ENCODE results near the gene CLDN11.

The CLDN11 gene

DNA sequence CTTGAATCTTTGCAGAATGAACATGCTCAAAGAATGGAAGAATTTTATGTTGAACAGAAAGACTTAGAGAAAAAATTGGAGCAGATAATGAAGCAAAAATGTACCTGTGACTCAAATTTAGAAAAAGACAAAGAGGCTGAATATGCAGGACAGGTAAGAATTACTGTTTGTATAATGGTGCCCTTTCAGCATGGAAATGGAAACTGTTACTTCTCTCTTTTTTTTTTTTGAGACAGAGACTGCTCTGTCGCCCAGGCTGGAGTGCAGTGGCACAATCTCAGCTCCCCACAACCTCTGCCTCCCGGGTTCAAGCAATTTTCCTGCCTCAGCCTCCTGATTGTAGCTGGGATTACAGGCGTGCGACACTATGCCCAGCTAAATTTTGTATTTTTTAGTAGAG lies 27.6 kb upstream of the CLDN11 start:
- no peak overlapping the region for H3K4me3 ChIP-seq (ENCODE audit: low read length)
- DNase-seq (ENCODE audit: low read depth): no peak

DNA sequence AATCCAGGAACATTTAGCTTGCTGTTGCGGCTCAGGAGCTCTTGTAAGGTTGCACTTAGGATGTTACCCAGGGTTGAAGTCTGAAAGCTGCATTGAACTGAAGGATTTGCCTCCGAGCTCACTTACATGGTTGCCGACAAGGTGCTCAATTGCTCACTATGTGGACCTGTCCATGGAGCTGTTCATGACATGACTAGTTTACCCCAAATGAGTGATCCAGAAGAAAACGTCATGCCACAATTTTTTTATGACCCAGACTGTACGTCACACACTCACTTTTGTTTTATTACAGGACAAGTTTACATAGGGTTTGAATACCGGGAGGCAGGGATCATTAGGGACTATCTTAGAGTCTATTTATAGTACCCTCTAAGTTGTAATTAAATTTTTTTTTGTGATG lies 21.0 kb upstream of the CLDN11 start:
- TF ChIP-seq, protein P1, sequence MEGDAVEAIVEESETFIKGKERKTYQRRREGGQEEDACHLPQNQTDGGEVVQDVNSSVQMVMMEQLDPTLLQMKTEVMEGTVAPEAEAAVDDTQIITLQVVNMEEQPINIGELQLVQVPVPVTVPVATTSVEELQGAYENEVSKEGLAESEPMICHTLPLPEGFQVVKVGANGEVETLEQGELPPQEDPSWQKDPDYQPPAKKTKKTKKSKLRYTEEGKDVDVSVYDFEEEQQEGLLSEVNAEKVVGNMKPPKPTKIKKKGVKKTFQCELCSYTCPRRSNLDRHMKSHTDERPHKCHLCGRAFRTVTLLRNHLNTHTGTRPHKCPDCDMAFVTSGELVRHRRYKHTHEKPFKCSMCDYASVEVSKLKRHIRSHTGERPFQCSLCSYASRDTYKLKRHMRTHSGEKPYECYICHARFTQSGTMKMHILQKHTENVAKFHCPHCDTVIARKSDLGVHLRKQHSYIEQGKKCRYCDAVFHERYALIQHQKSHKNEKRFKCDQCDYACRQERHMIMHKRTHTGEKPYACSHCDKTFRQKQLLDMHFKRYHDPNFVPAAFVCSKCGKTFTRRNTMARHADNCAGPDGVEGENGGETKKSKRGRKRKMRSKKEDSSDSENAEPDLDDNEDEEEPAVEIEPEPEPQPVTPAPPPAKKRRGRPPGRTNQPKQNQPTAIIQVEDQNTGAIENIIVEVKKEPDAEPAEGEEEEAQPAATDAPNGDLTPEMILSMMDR (conservative IDR thresholded peaks at IDR 0.05; ENCODE audit: low read depth, low read length): no peak
- no peak for DNase-seq (ENCODE audit: low read depth)

More for the DNA sequence above, 27.6 kb upstream of the CLDN11 start:
- TF ChIP-seq, protein P1 (conservative IDR thresholded peaks at IDR 0.05; ENCODE audit: low read depth, low read length): no peak

DNA sequence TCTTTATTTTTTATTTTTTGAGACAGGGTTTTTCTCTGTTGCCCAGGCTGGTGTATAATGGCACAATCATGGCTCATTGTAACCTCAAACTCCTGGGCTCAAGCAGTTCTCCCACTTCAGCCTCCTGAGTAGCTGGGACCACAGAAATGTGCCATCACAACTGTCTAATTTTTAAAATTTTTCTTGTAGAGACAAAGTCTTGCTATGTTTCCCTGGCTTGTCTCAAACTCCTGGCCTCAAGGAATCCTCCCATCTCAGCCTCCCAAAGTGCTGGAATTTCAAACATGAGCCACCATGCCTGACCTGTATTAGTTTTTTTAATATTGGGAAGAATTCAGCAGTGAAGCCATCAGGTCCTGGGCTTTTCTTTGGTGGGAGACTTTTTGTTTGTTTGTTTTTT lies 13.6 kb upstream of the CLDN11 start:
- TF ChIP-seq, protein P1 (conservative IDR thresholded peaks at IDR 0.05; ENCODE audit: low read depth, low read length): no peak
- DNase-seq (ENCODE audit: low read depth): no peak
- no peak overlapping the region for H3K4me3 ChIP-seq (ENCODE audit: low read length)

More for the DNA sequence above, 21.0 kb upstream of the CLDN11 start:
- H3K4me3 ChIP-seq (ENCODE audit: low read length): no peak overlapping the region

DNA sequence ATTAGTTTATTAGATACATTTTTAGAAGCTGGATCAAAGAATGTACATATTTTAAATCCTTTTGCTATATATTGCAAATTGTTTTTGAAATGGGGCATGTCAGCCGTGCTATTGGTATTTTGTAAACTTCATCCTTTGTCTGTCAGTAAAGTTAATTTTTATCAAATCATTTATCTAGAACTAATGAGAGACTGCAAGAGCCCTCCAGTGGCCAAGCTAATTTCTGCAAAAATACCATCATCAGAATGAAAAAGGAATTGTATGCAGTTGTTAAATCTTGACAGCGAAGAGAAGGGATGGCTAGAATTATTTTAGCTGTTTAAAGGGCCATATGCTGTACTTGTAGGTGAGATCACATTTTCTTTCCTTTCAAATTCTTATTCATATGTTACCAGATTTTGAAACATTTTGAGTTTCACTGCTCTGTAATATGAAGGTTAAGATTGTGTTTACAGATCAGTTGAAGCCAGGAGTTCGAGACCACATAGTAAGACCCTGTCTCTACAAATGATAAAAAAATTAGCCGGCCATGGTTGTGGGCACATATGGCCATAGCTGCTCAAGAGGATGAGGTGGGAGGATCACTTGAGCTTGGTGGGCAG lies 8.1 kb upstream of the CLDN11 start:
- TF ChIP-seq, protein P1 (conservative IDR thresholded peaks at IDR 0.05; ENCODE audit: low read depth, low read length): peak; percentile 67
- no peak for DNase-seq (ENCODE audit: low read depth)

DNA sequence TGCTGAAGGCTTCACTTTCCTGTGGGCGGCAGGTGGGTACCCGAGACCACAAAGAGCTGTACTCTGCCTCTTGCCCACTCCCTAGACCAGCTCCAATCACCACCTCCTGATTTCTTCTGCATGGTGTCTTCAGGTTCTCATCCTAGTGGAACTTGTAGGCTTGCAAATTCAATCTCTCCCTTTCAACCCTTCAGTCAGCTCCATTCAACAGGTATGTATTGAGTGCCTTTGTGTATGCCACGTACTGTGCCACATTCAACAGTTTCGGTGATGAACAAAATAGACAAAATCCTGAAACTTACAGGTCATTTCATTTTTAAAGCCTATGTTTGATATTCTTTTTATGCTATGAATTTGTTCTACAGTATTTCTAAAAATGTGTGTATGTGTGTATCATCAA lies 5.4 kb upstream of the CLDN11 start:
- DNase-seq (ENCODE audit: low read depth): no peak
- H3K4me3 ChIP-seq (ENCODE audit: low read length): no peak overlapping the region
- TF ChIP-seq, protein P1 (conservative IDR thresholded peaks at IDR 0.05; ENCODE audit: low read depth, low read length): no peak

More for the DNA sequence above, 8.1 kb upstream of the CLDN11 start:
- no peak overlapping the region for H3K4me3 ChIP-seq (ENCODE audit: low read length)

DNA sequence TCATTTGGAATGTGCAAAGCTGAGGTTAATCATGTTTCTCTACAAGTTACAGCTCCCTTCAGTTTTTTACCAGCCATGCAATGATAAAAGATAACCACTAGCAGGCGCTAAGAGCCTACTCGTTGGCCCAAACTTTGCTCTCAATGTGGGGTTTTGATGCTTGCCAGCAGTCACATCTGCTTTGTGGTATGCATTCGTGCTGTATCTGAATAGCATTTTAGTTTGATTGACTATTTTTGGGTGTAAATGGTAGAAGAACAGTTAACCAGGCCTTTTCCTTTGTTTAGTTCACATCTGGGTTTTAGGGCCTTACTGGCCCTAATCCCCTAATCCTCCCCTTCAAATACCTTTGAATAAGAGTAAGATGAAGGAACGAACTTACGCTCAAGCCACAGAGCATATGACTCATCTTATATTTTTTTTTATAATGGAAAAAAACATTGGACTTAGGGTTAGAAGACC lies 4.4 kb upstream of the CLDN11 start:
- H3K4me3 ChIP-seq (ENCODE audit: low read length): no peak overlapping the region
- TF ChIP-seq, protein P1 (conservative IDR thresholded peaks at IDR 0.05; ENCODE audit: low read depth, low read length): peak; percentile 99
- DNase-seq (ENCODE audit: low read depth): peak; percentile 61

DNA sequence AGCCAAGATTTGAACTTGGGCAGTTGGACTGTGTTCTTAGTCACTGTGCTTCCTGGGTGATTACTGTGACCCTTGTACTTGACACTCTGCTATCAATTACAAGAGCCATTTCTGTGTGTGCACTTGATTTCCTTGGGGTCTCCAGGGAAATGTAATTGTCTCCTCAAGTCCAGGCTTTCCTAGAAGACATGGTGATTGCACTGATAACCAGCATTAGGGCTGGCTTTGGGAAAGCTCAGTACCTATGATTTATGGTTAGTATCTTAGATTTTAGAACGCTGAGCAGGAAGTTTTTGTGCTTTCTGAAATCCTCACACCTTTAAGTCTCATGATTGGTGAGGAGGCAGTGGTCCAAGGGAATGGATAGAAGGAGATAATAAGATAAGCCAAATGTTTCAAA lies 1.6 kb upstream of the CLDN11 start:
- TF ChIP-seq, protein P1 (conservative IDR thresholded peaks at IDR 0.05; ENCODE audit: low read depth, low read length): no peak
- DNase-seq (ENCODE audit: low read depth): no peak
- no peak overlapping the region for H3K4me3 ChIP-seq (ENCODE audit: low read length)
